Psoas muscle (tissue), 8 donors: ENCODE data around the gene AGRN. TPM values are rescaled to one million over a fixed set of nuclear protein-coding genes. Genes with fewer than 3 reads are reported as not detected.

Source experiments
- ATAC-seq, 4 donors: fragments of 200-7000 bp; cut with Tn5 transposase; one replicate each; pipeline ENCODE4 v1.9.1; 2020; ENCODE audit warnings: moderate library complexity in 3 of 4, mild to moderate bottlenecking in 2 of 4
- DNase-seq, 2 donors: peaks; one replicate each; pipeline ENCODE4 v3.0.0-alpha.2; 2020
- H3K27ac ChIP-seq: fragments of 200-600 bp; one replicate; pipeline ENCODE4 v1.8.0; 2022
- H3K27me3 ChIP-seq, 3 donors: fragments of 200-600 bp in 1 of 3; one replicate each; pipeline versions ENCODE4 v1.6.1 to v1.8.0; 2013 to 2022; ENCODE audit warnings: low read length in 2 of 3, mild to moderate bottlenecking in 2 of 3, moderate library complexity in 1 of 3; ENCODE audit not compliant: insufficient read depth in 3 of 3
- H3K36me3 ChIP-seq, 2 donors: fragments of 200-600 bp in 1 of 2; one replicate each; pipeline versions ENCODE4 v1.6.1 to v1.8.0; 2013 to 2022; ENCODE audit warnings: low read depth in 1 of 2, mild to moderate bottlenecking in 1 of 2, moderate library complexity in 1 of 2; ENCODE audit not compliant: insufficient read depth in 1 of 2
- H3K4me1 ChIP-seq: fragments of 200-600 bp; one replicate; pipeline ENCODE4 v1.8.0; 2022
- H3K4me3 ChIP-seq: fragments of 200-600 bp; one replicate; pipeline ENCODE4 v1.8.0; 2022; ENCODE audit warnings: mild to moderate bottlenecking
- H3K9me3 ChIP-seq: fragments of 200-600 bp; one replicate; pipeline ENCODE4 v1.8.0; 2022
- CTCF ChIP-seq: fragments of 200-600 bp; IDR thresholded peaks from one replicate; pipeline ENCODE4 v1.8.0; 2022; ENCODE audit warnings: antibody characterized with exemption
- WGBS, 3 donors: extraction: QIAGEN DNeasy Blood & Tissue Kit; methylation state at CpG; one replicate each; pipeline versions ENCODE4 v1.1.6 to v1.1.7; 2013; 5-methylcytosine and 5-hydroxymethylcytosine counted together
- intact Hi-C, 2 donors: fragments of 100-400 bp; cut with DNase I; formaldehyde crosslinking; loops; one replicate each; pipeline versions ENCODE4 v1.11.0 to v1.14.2; 2022
- polyA plus RNA-seq, 3 donors: library from polyadenylated mRNA; stranded (reverse); fragments of 200-250 nt; gene quantifications; one replicate each; pipeline ENCODE4 v1.2.3, GENCODE V29; 2013
- total RNA-seq, 4 donors: library from RNA; stranded (reverse); fragmentation: NEBNext Ultra II Directional in 2 of 4; extraction: Animal tissue kit (Norgen Biotek cat#: 25700) in 2 of 4; gene quantifications; one replicate each; pipeline versions ENCODE4 v1.2.1 to v1.2.4, GENCODE V29; 2021 to 2023
- donor health status: healthy with polysubstance abuse.
- donor health status: DM: no; HTN: no; CAD: no; lungs with moderate emphysema.
- donor health status: Bipolar disorder and iron deficiency.
- donor health status: healthy.
- donor health status: DM: yes; HTN: yes; CAD: no.
- donor health status: DM: no; HTN: no; CAD: no.
- donor health status: DM: no; HTN: no; CAD: no.
- donor health status: DM: yes; HTN: yes; CAD: no.

The AGRN gene
- total and polyA plus RNA-seq, 7 donors: 1.3 to 5.4 (median 3.4) TPM

DNA sequence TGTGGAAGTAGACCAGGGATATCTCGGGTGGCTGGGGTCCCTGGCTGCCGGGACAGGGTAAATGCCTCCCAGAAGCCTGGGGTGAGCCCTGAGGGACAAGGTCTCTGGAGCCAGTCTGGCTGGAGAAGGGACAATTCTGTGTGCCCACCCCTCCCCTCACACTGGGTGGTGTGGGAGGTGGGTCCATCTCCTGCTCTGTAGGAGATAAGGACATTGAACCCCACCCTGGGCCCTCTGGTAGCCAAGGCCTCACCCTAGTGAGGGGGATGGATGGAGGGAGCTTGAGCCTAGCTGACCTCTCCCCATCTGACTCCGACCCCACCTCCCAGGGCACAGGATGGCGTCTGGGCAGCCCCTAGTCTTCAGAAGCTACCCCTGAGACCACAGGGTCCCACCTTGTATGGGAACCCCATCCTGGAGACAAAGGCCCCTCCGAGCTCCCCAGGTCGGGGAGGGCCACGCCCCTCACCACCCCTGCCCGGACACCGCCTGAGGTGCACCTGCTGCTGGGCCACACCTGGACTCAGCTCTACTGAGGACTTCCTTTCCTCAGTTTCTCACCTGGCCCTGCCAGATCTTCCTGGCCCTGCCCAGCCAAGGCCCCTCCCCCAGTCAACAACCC, 4.3 kb downstream of the AGRN start:
- Histone ChIP-seq H3K36me3 (no peaks in the 10 kb centered on the region), H3K4me1 (peaks cover 4% of the 10 kb centered on the region), H3K27ac (no peak overlapping the region), H3K9me3 (no peaks in the 10 kb centered on the region), H3K27me3 (peaks cover 0 to 38% (median 15%) of the 10 kb centered on the region in 3 donors), H3K4me3 (no peak overlapping the region)
- 88 to 97% (median 89%) methylated on average over 9 of the region's 9 CpGs for WGBS, 3 donors
- TF ChIP-seq CTCF: no peak
- ATAC-seq: no peak
- intact Hi-C loops: no loop called here
- DNase-seq: no peak

- H3K36me3 ChIP-seq: no peaks in the 10 kb centered on the region
- H3K4me1 ChIP-seq: peaks cover 4% of the 10 kb centered on the region
- TF ChIP-seq CTCF: no peak
- H3K27me3 ChIP-seq: peaks cover 0 to 38% (median 15%) of the 10 kb centered on the region in 3 donors
- no peaks in the 10 kb centered on the region for H3K9me3 ChIP-seq
- DNase-seq (no peak), ATAC-seq (no peak)
- WGBS, 3 donors: 36 to 46% (median 41%) methylated on average over 16 to 31 of the region's 31 CpGs
- H3K27ac ChIP-seq: no peak overlapping the region
- H3K4me3 ChIP-seq: no peak overlapping the region
- intact Hi-C loops: no loop called here
Measured at GRCh38 chr1:1024771-1025699, 5.1 kb downstream of the AGRN start.

- 79 to 84% (median 81%) methylated on average over 9 to 10 of the region's 10 CpGs for WGBS, 3 donors
- peaks cover 0 to 31% (median 15%) of the 10 kb centered on the region in 3 donors for H3K27me3 ChIP-seq
- no peaks in the 10 kb centered on the region for H3K9me3 ChIP-seq
- no peaks in the 10 kb centered on the region for H3K36me3 ChIP-seq
- no peak overlapping the region for H3K4me3 ChIP-seq
- intact Hi-C loops: no loop called here
- no peak for TF ChIP-seq CTCF
- peaks cover 4% of the 10 kb centered on the region for H3K4me1 ChIP-seq
- ATAC-seq (no peak), DNase-seq (no peak)
- H3K27ac ChIP-seq: no peak overlapping the region
Measured at GRCh38 chr1:1025730-1026129, 5.8 kb downstream of the AGRN start.

DNA sequence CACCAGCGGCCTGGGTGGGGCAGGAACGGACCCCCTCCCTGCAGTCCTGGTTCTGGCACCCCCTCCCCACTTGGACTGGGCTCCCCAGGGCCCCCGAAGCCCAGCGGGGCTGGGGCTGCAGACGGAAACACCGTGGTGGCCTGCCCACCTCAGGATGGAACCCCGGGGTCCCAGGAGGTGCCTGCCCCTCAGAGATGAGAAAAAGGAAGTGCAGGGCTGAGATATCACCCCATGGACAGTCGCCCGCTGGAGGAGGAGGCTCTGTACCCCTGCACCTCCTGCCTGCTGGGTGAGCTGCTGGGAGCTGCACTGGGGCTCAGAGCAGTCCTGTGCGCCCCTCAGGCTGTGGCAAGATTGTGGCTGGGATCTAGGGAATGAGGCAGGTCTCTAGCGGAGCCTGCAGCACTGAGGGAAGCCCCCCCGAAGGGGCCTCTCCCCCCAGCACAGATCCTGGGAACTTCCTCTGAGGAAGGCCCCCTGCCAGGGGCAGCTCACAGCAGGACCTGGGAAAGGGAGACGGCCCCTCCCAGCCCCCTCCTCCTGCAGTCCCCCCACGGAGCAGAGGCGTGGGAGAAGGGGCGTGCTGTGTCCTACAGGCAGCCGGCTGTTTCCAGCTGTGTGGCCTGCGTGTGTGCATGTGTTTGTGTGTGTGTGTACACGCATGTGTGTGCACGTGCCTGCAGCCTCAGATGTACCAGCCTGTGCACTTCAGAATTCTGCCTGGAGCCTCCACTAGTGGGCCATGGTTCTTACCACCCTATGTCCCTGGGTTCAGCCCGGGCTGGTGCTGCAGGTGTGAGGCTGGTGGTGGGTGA, 6.9 kb downstream of the AGRN start:
- WGBS, 3 donors: 64 to 70% (median 68%) methylated on average over 19 to 21 of the region's 21 CpGs
- DNase-seq (no peak), ATAC-seq (no peak)
- intact Hi-C loops: no loop called here
- no peaks in the 10 kb centered on the region for H3K9me3 ChIP-seq
- no peaks in the 10 kb centered on the region for H3K4me1 ChIP-seq
- H3K4me3 ChIP-seq: no peak overlapping the region
- no peak for TF ChIP-seq CTCF
- H3K27me3 ChIP-seq: peaks cover 0 to 26% (median 11%) of the 10 kb centered on the region in 3 donors
- H3K27ac ChIP-seq: no peak overlapping the region
- H3K36me3 ChIP-seq: no peaks in the 10 kb centered on the region
